ENCODE results near the gene DSCAML1.

DNA sequence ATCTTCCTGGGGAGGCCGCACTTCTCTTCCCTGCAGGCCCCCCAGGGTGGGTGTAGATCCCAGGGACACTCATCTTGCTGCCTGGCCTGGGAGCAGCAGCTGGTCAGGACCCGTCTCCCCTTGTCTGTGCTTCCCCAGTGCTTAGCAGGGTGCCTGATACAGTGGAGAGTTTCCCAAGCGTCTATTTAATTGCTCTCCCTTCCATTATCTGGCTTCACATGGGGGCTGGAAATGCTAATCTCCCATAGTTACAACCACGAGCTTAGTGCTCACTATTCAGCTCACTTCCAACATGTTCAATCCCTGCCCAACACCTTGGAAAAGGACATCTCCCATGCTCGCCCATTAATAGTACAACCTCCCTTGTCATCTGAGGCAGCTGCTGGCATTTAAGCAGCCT lies 100.5 kb downstream of the DSCAML1 start:
- TF ChIP-seq, protein P1, sequence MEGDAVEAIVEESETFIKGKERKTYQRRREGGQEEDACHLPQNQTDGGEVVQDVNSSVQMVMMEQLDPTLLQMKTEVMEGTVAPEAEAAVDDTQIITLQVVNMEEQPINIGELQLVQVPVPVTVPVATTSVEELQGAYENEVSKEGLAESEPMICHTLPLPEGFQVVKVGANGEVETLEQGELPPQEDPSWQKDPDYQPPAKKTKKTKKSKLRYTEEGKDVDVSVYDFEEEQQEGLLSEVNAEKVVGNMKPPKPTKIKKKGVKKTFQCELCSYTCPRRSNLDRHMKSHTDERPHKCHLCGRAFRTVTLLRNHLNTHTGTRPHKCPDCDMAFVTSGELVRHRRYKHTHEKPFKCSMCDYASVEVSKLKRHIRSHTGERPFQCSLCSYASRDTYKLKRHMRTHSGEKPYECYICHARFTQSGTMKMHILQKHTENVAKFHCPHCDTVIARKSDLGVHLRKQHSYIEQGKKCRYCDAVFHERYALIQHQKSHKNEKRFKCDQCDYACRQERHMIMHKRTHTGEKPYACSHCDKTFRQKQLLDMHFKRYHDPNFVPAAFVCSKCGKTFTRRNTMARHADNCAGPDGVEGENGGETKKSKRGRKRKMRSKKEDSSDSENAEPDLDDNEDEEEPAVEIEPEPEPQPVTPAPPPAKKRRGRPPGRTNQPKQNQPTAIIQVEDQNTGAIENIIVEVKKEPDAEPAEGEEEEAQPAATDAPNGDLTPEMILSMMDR (IDR thresholded peaks at IDR 0.05) = no peak
- TF ChIP-seq POLR2A (IDR thresholded peaks at IDR 0.05) = no peak

All from uterus (tissue), 2 donors.